K562 (cell line): ENCODE data around the gene KCNN4. TPM values are rescaled to one million over a fixed set of nuclear protein-coding genes. Genes with fewer than 3 reads are reported as not detected.

Source experiments
- ATAC-seq: fragments of 200-7000 bp; cut with Tn5 transposase; 3 replicates; pipeline ENCODE4 v1.9.1; 2020; ENCODE audit warnings: moderate library complexity
- BruUV-seq: library from RNA; stranded (reverse); fragments of 400-500 nt; replicated peaks from 2 replicates; lab custom pipeline; 2021; lab: Mats Ljungman, UMichigan
- CTCF ChIA-PET: fragments of 300-600 bp; formaldehyde crosslinking; extraction: SDS; loops from one replicate; lab custom pipeline; 2021; ENCODE audit warnings: low intra/inter-chr PET ratio; lab: Yijun Ruan, JAX
- POLR2A ChIA-PET: fragments of 300-600, 350-650 bp; sonication (Branson Sonifier 250); formaldehyde crosslinking; extraction: SDS; loops from one replicate; lab custom pipeline; 2021; ENCODE audit warnings: antibody characterized with exemption, inconsistent platforms; lab: Yijun Ruan, JAX
- DNase-seq, 4 experiments: peaks; one replicate each; pipeline versions ENCODE4 v3.0.0 to v3.0.0-alpha.2; 2011 to 2018; ENCODE audit warnings: low spot score in 3 of 4, mixed read lengths in 3 of 4; ENCODE audit errors: extremely low read depth in 1 of 4
- FAIRE-seq: peaks from 2 replicates; lab custom pipeline; 2011; peaks lifted over from hg19 to GRCh38; lab: Jason Lieb, UNC
- H2AFZ ChIP-seq: 2 replicates; pipeline ENCODE4 v1.6.0; 2011; ENCODE audit warnings: low read depth, low read length, control low read depth, inconsistent platforms
- H3K27ac ChIP-seq: fragments of 200-600 bp; 3 replicates; pipeline ENCODE4 v1.8.0; 2011; ENCODE audit warnings: low read depth, mild to moderate bottlenecking, control low read depth, inconsistent platforms, low read length, moderate library complexity, mixed read lengths; ENCODE audit errors: extremely low read depth
- H3K27me3 ChIP-seq, 2 experiments: fragments of 300-600 bp in 1 of 2; 2 replicates in 1 of 2; 3 replicates in 1 of 2; pipeline versions ENCODE4 v1.6.0 to v1.8.0; 2011; ENCODE audit warnings: inconsistent platforms in 2 of 2, low read length in 2 of 2, mild to moderate bottlenecking in 1 of 2, mixed read lengths in 1 of 2, moderate library complexity in 1 of 2; ENCODE audit not compliant: control insufficient read depth in 2 of 2, insufficient read depth in 2 of 2
- H3K36me3 ChIP-seq: fragments of 300-600 bp; 3 replicates; pipeline ENCODE4 v1.8.0; 2011; ENCODE audit warnings: mild to moderate bottlenecking, low read length, inconsistent platforms; ENCODE audit not compliant: control insufficient read depth, insufficient read depth
- H3K4me1 ChIP-seq, 2 experiments: fragments of 200-600 bp in 1 of 2; replicated peaks in 1 of 2; 2 replicates in 1 of 2; 3 replicates in 1 of 2; pipeline versions ENCODE4 v1.5.1 to v1.8.0; 2011; ENCODE audit warnings: inconsistent platforms in 2 of 2, low read length in 2 of 2, mild to moderate bottlenecking in 1 of 2, mixed read lengths in 1 of 2, moderate library complexity in 1 of 2; ENCODE audit not compliant: control insufficient read depth in 2 of 2, insufficient read depth in 2 of 2
- H3K4me2 ChIP-seq: 2 replicates; pipeline ENCODE4 v1.6.1; 2011; ENCODE audit warnings: low read length, control low read depth, inconsistent platforms, mixed read lengths; ENCODE audit not compliant: insufficient read depth
- H3K4me3 ChIP-seq: fragments of 200-600 bp; sonication (generic), shearing (Covaris generic); 2 replicates; pipeline ENCODE4 v1.5.1; 2016; ENCODE audit warnings: control low read depth, inconsistent platforms
- H3K79me2 ChIP-seq: fragments of 200-600 bp; 3 replicates; pipeline ENCODE4 v1.8.0; 2011; ENCODE audit warnings: low read length, inconsistent platforms; ENCODE audit not compliant: control insufficient read depth, insufficient read depth
- H3K9ac ChIP-seq, 2 experiments: 2 replicates each; pipeline versions ENCODE4 v1.6.0 to v1.6.1; 2011; ENCODE audit warnings: low read depth in 2 of 2, low read length in 2 of 2, control low read depth in 1 of 2, inconsistent platforms in 1 of 2, mild to moderate bottlenecking in 1 of 2, mixed read lengths in 1 of 2; ENCODE audit not compliant: insufficient read depth in 1 of 2
- H3K9me1 ChIP-seq: one replicate; pipeline ENCODE4 v1.6.0; 2011; ENCODE audit warnings: inconsistent platforms, mild to moderate bottlenecking, low read length, moderate library complexity; ENCODE audit not compliant: control insufficient read depth, insufficient read depth
- H3K9me3 ChIP-seq: replicated peaks from 2 replicates; pipeline ENCODE4 v1.5.1; 2011; ENCODE audit warnings: low read depth, low read length, inconsistent platforms; ENCODE audit not compliant: control insufficient read depth, insufficient read depth
- H4K20me1 ChIP-seq: replicated peaks from 2 replicates; pipeline ENCODE4 v1.6.1; 2011; ENCODE audit warnings: low read length, inconsistent platforms, mixed read lengths; ENCODE audit not compliant: control insufficient read depth, insufficient read depth
- CHCHD3 ChIP-seq: fragments of 250-450 bp; sonication (Bioruptor Pico); IDR thresholded peaks from 2 replicates; pipeline ENCODE4 v2.1.2; 2022; ENCODE audit warnings: mild to moderate bottlenecking
- CREB1 ChIP-seq, 2 experiments: sonication (generic) in 1 of 2; formaldehyde crosslinking in 1 of 2; IDR thresholded peaks; 2 replicates each; pipeline versions ENCODE4 v1.6.1 to v1.8.0; 2012 to 2022; ENCODE audit warnings: inconsistent platforms in 1 of 2, mild to moderate bottlenecking in 1 of 2, missing genetic modification reagents in 1 of 2, moderate library complexity in 1 of 2
- FIP1L1 ChIP-seq: fragments of 200-400 bp; formaldehyde crosslinking; IDR thresholded peaks from 2 replicates; pipeline ENCODE4 v1.6.1; 2018; ENCODE audit warnings: mild to moderate bottlenecking, low read depth, low read length; ENCODE audit not compliant: poor library complexity, severe bottlenecking
- GTF2F1 ChIP-seq: IDR thresholded peaks from 2 replicates; pipeline ENCODE4 v1.6.1; 2011; ENCODE audit warnings: low read depth, low read length, improper control_type of control experiment
- MTF1 ChIP-seq: fragments of 250-450 bp; sonication (Bioruptor Pico); IDR thresholded peaks from 2 replicates; pipeline ENCODE4 v1.9.0; 2021; ENCODE audit warnings: moderate library complexity, mild to moderate bottlenecking, inconsistent platforms, borderline replicate concordance
- MYC ChIP-seq, 2 experiments: fragments of 250-450 bp in 1 of 2; sonication (Bioruptor Pico) in 1 of 2; IDR thresholded peaks; 2 replicates each; pipeline versions ENCODE4 v1.5.1 to v1.6.1; 2012 to 2021; ENCODE audit warnings: low read depth in 2 of 2, borderline replicate concordance in 1 of 2, improper control_type of control experiment in 1 of 2, low read length in 1 of 2, mild to moderate bottlenecking in 1 of 2, moderate library complexity in 1 of 2
- PPARD ChIP-seq: fragments of 250-450 bp; sonication (Bioruptor Pico); IDR thresholded peaks from 2 replicates; pipeline ENCODE4 v1.8.0; 2022; ENCODE audit warnings: inconsistent platforms, mild to moderate bottlenecking, moderate library complexity
- SMARCB1 ChIP-seq: IDR thresholded peaks from 2 replicates; pipeline ENCODE4 v1.6.1; 2011; ENCODE audit warnings: improper control_type of control experiment, low read depth; ENCODE audit not compliant: insufficient read length
- SNRNP70 ChIP-seq: fragments of 200-400 bp; formaldehyde crosslinking; optimal IDR thresholded peaks from 2 replicates; pipeline ENCODE3; 2017; ENCODE audit warnings: low read depth, low read length
- ZNF146 ChIP-seq: IDR thresholded peaks from one replicate; pipeline ENCODE4 v1.6.1; 2018; ENCODE audit warnings: missing compliant biosample characterization; ENCODE audit not compliant: unreplicated experiment
- ZZZ3 ChIP-seq: fragments of 450-650 bp; IDR thresholded peaks from 2 replicates; pipeline ENCODE4 v1.6.1; 2016; ENCODE audit warnings: antibody characterized with exemption, mild to moderate bottlenecking, moderate library complexity
- WGBS: fragments of 100-300 bp; shearing (Covaris generic); methylation state at CpG from one replicate; pipeline ENCODE4 v1.1.6; 2016; ENCODE audit warnings: low coverage, mixed read lengths; ENCODE audit not compliant: insufficient coverage; ENCODE audit errors: missing lambda C conversion rate; 5-methylcytosine and 5-hydroxymethylcytosine counted together
- in situ Hi-C: fragments of 300-500 bp; cut with MboI; formaldehyde crosslinking; loops from 4 replicates; pipeline ENCODE4 v1.15.0; 2018; ENCODE audit warnings: inconsistent platforms, mixed read lengths
- intact Hi-C: fragments of 100-400 bp; cut with micrococcal nuclease; formaldehyde crosslinking; loops from 2 replicates; pipeline ENCODE4 v1.14.2; 2022
- polyA plus RNA-seq, 8 experiments: library from polyadenylated mRNA; depleted of rRNA in 4 of 8; stranded (reverse) in 5 of 8; unstranded in 3 of 8; fragments of >200 nt; fragmentation: Nextera tagmentation in 2 of 8; fragmentation: Illumina TruSeq in 1 of 8; extraction: Ambion mirVana in 2 of 8; extraction: Trizol in 1 of 8; gene quantifications; 2 replicates each; pipeline versions ENCODE4 v1.2.1 to v1.2.3, GENCODE V29; 2011 to 2014; ENCODE audit warnings: inconsistent platforms in 1 of 8, missing spikeins in 1 of 8
- total RNA-seq, 7 experiments: library from RNA; depleted of rRNA in 6 of 7; stranded (reverse); fragments of >200 nt in 6 of 7; fragmentation: Illumina TruSeq in 2 of 7; extraction: Trizol in 2 of 7; gene quantifications; 2 replicates each; pipeline versions ENCODE4 v1.2.1 to v1.2.3, GENCODE V29; 2011 to 2021; ENCODE audit warnings: low replicate concordance in 1 of 7
- TF ChIP-seq, protein P1 (sequence below): fragments of 250-450 bp; sonication (Bioruptor Pico); IDR thresholded peaks from 2 replicates; pipeline ENCODE4 v1.4.0; 2020; ENCODE audit warnings: mild to moderate bottlenecking, moderate library complexity

The KCNN4 gene
- total and polyA plus RNA-seq, 9 of the 15 experiments (the other 6 are each of a cell fraction or from before 2014, with no cell fraction given), result 0.53 to 37.7 (median 25.9) TPM

DNA sequence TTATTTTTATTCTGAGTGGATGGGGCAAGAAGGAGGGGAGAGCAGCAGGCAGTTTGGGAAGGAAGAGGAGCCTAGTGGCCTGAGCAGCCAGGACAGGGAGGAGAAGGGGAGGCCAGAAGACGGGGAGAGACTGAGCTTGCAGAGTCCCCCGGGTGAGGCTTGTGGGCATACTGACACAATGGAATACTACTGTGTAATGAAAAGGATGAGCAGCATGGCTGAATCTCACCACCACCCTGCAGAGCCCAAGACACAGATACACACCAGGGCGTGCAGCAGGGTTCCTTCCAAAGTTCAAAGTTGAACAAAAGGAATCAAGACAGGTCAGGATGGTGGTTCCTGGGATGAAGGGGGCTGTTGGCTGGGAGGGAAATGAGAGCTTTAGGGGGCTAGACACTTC lies 18.0 kb downstream of the KCNN4 start:
- Histone ChIP-seq H3K4me1 (peaks cover 30 to 40% of the 10 kb centered on the region in 2 experiments), H3K79me2 (no peaks in the 10 kb centered on the region; the same call in 2 of the 3 replicates), H3K9me1 (peaks cover 4% of the 10 kb centered on the region), H2AFZ (no peak overlapping the region), H3K4me3 (no peak overlapping the region), H4K20me1 (no peaks in the 10 kb centered on the region), H3K27ac (no peak overlapping the region), H3K27me3 (no peaks in the 10 kb centered on the region), H3K9me3 (no peaks in the 10 kb centered on the region), H3K9ac (no peak overlapping the region), H3K36me3 (peaks cover 21% of the 10 kb centered on the region; the same call in 2 of the 3 replicates), H3K4me2 (no peak overlapping the region)
- in situ Hi-C loops (no loop called here), intact Hi-C loops (no loop called here)
- no TSS peak for BruUV-seq
- ChIA-PET CTCF (no interaction called here), POLR2A (interaction anchor here (0.6 to 6.3 kb wide), 7 partner anchors 8 to 298 kb away, joined by 3 to 50 read pairs (median 4); partner anchors contain the start of gene SMG9)
- ATAC-seq, result no peak
- TF ChIP-seq MYC (IDR thresholded peaks at IDR 0.05; ENCODE audit: low read depth, low read length) (no peak), MYC (CRISPR knock-in tag; IDR thresholded peaks at IDR 0.05; ENCODE audit: borderline replicate concordance, low read depth) (no peak), CHCHD3 (CRISPR knock-in tag) (no peak), ZNF146 (CRISPR knock-in tag) (peak; percentile 88)
- FAIRE-seq, result no peak
- no peak for DNase-seq
- 67% methylated on average over 3 of the region's 3 CpGs for WGBS

DNA sequence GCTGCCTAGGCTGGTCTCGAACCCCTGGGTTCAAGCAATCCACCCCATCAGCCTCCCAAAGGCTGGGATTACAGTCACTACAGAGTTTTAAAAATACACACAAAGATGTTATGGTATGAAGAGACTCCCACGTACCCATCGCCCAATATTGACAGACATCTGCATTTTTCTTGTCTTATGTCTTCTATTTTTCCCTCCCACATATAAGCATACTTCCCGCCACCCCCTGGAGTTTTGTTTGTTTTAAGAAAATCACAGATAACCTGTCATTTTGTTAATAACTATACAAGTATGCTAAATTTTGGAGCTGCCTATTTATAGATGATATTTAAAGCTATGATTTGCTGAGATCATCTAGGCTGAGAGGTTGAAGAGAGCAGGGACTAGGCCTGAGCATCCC lies 19.8 kb downstream of the KCNN4 start:
- no peaks in the 10 kb centered on the region for H3K27me3 ChIP-seq
- no TSS peak for BruUV-seq
- ATAC-seq, result no peak
- H3K4me3 ChIP-seq, result no peak overlapping the region
- in situ Hi-C loops, result no loop called here
- no peak overlapping the region for H3K4me2 ChIP-seq
- CTCF ChIA-PET, result no interaction called here
- no peak overlapping the region for H3K27ac ChIP-seq
- FAIRE-seq, result no peak
- peaks cover 31 to 47% of the 10 kb centered on the region in 2 experiments for H3K4me1 ChIP-seq
- no peak for DNase-seq
- no peak overlapping the region for H2AFZ ChIP-seq
- 77% methylated on average over 4 of the region's 4 CpGs for WGBS
- POLR2A ChIA-PET, result interaction anchor here (0.7 kb wide), 1 partner anchor 1197 kb away, joined by 3 read pairs; no protein-coding TSS in a partner anchor
- H4K20me1 ChIP-seq, result no peaks in the 10 kb centered on the region
- H3K36me3 ChIP-seq, result peaks cover 15% of the 10 kb centered on the region; the same call in 2 of the 3 replicates
- H3K9me3 ChIP-seq, result no peaks in the 10 kb centered on the region
- intact Hi-C loops, result no loop called here
- peaks cover 4% of the 10 kb centered on the region for H3K9me1 ChIP-seq
- peak overlapping the region in 1 of 2 experiments; percentile 39; a peak in 1 of 4 replicates for H3K9ac ChIP-seq
- H3K79me2 ChIP-seq, result peaks cover 8% of the 10 kb centered on the region
- TF ChIP-seq FIP1L1, result no peak
- TF ChIP-seq, protein P1, sequence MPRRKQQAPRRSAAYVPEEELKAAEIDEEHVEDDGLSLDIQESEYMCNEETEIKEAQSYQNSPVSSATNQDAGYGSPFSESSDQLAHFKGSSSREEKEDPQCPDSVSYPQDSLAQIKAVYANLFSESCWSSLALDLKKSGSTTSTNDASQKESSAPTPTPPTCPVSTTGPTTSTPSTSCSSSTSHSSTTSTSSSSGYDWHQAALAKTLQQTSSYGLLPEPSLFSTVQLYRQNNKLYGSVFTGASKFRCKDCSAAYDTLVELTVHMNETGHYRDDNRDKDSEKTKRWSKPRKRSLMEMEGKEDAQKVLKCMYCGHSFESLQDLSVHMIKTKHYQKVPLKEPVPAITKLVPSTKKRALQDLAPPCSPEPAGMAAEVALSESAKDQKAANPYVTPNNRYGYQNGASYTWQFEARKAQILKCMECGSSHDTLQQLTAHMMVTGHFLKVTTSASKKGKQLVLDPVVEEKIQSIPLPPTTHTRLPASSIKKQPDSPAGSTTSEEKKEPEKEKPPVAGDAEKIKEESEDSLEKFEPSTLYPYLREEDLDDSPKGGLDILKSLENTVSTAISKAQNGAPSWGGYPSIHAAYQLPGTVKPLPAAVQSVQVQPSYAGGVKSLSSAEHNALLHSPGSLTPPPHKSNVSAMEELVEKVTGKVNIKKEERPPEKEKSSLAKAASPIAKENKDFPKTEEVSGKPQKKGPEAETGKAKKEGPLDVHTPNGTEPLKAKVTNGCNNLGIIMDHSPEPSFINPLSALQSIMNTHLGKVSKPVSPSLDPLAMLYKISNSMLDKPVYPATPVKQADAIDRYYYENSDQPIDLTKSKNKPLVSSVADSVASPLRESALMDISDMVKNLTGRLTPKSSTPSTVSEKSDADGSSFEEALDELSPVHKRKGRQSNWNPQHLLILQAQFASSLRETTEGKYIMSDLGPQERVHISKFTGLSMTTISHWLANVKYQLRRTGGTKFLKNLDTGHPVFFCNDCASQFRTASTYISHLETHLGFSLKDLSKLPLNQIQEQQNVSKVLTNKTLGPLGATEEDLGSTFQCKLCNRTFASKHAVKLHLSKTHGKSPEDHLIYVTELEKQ (CRISPR knock-in tag), result no peak
- no peak for TF ChIP-seq PPARD (CRISPR knock-in tag)
- no peak for TF ChIP-seq CREB1 (IDR thresholded peaks at IDR 0.05)
- TF ChIP-seq CREB1 (CRISPR knock-in tag; IDR thresholded peaks at IDR 0.05), result no peak
- TF ChIP-seq GTF2F1, result no peak
- TF ChIP-seq SMARCB1, result no peak
- TF ChIP-seq ZZZ3, result no peak
- no peak for TF ChIP-seq SNRNP70
- TF ChIP-seq MTF1 (CRISPR knock-in tag), result no peak
